Posterior cingulate gyrus (tissue), 11 donors: ENCODE data around the gene BBS7.
A peak's percentile ranks its signal among the peaks of the same experiment; 100 is the strongest.

Experiments
- DNase-seq, 10 donors: peaks; one replicate each; pipeline versions ENCODE4 v3.0.0 to v3.0.0-alpha.2; 2020 to 2021; ENCODE audit warnings: mixed read lengths in 3 of 10
- intact Hi-C: fragments of 100-400 bp; cut with DNase I; formaldehyde crosslinking; loops from one replicate; pipeline ENCODE4 v1.15.1; 2023

BBS7 gene

GRCh38 chr4:121838136-121838535 is 32.1 kb downstream of the BBS7 start:
- intact Hi-C loops = no loop called here
- no peak for DNase-seq

- intact Hi-C loops = no loop called here
- DNase-seq = no peak
Measured at GRCh38 chr4:121829511-121829910, 40.8 kb downstream of the BBS7 start.

GRCh38 chr4:121827853-121828252 is 42.4 kb downstream of the BBS7 start:
- DNase-seq = no peak
- intact Hi-C loops = no loop called here

- intact Hi-C loops = no loop called here
- DNase-seq = no peak
Measured at GRCh38 chr4:121824950-121825349, 45.3 kb downstream of the BBS7 start.

- no peak for DNase-seq
- intact Hi-C loops = no loop called here
Measured at GRCh38 chr4:121824171-121824527, 46.1 kb downstream of the BBS7 start.

GRCh38 chr4:121823505-121824170 is 46.6 kb downstream of the BBS7 start, which contains the start of gene CCNA2:
TSS of gene CCNA2 (minus strand) at chr4:121823883. CDS start at chr4:121823628, 255 bp downstream.
- DNase-seq = peak; percentile 90 to 99 (median 96)
- intact Hi-C loops = no loop called here

- DNase-seq = peak in 2 of 10 donors; percentile 11 to 13
- intact Hi-C loops = no loop called here
Measured at GRCh38 chr4:121822796-121823504, 47.3 kb downstream of the BBS7 start.

- DNase-seq = no peak
- intact Hi-C loops = no loop called here
Measured at GRCh38 chr4:121822047-121822446, 48.2 kb downstream of the BBS7 start.

- DNase-seq = no peak
- intact Hi-C loops = no loop called here
Measured at GRCh38 chr4:121819216-121819965, 50.9 kb downstream of the BBS7 start.

- no peak for DNase-seq
- intact Hi-C loops = no loop called here
Measured at GRCh38 chr4:121818215-121818614, 52.1 kb downstream of the BBS7 start.

- no peak for DNase-seq
- intact Hi-C loops = no loop called here
Measured at GRCh38 chr4:121817701-121818100, 52.6 kb downstream of the BBS7 start.

GRCh38 chr4:121817006-121817405 is 53.3 kb downstream of the BBS7 start:
- no peak for DNase-seq
- intact Hi-C loops = no loop called here

- DNase-seq = no peak
- intact Hi-C loops = no loop called here
Measured at GRCh38 chr4:121814756-121815155, 55.5 kb downstream of the BBS7 start.

GRCh38 chr4:121811122-121811521 is 59.2 kb downstream of the BBS7 start:
- DNase-seq = no peak

GRCh38 chr4:121806411-121806810 is 63.9 kb downstream of the BBS7 start:
- no peak for DNase-seq
- intact Hi-C loops = no loop called here

More at GRCh38 chr4:121811122-121811521, 59.2 kb downstream of the BBS7 start:
- intact Hi-C loops = no loop called here

GRCh38 chr4:121801715-121802075 is 68.6 kb downstream of the BBS7 start:
- no peak for DNase-seq
- intact Hi-C loops = no loop called here

- peak; percentile 81 to 97 (median 89) for DNase-seq
- intact Hi-C loops = no loop called here
Measured at GRCh38 chr4:121800961-121801714, 69.1 kb downstream of the BBS7 start, which contains the start of gene EXOSC9. TSS of gene EXOSC9 (plus strand) at chr4:121801323. CDS start at chr4:121801425, 102 bp downstream.

- DNase-seq = no peak
- intact Hi-C loops = no loop called here
Measured at GRCh38 chr4:121800638-121800960, 69.7 kb downstream of the BBS7 start.

- DNase-seq = no peak
- intact Hi-C loops = no loop called here
Measured at GRCh38 chr4:121799867-121800501, 70.3 kb downstream of the BBS7 start.

GRCh38 chr4:121799208-121799823 is 71.0 kb downstream of the BBS7 start:
- DNase-seq = no peak
- intact Hi-C loops = no loop called here
